Measurements from ENCODE around the gene OTOGL. TPM values are rescaled to one million over a fixed set of nuclear protein-coding genes. Genes with fewer than 3 reads are reported as not detected.
A peak's percentile ranks its signal among the peaks of the same experiment; 100 is the strongest.

OTOGL gene
- total RNA-seq, 3 donors from 2014 or later: 0.10 to 0.66 (median 0.61) TPM

DNA sequence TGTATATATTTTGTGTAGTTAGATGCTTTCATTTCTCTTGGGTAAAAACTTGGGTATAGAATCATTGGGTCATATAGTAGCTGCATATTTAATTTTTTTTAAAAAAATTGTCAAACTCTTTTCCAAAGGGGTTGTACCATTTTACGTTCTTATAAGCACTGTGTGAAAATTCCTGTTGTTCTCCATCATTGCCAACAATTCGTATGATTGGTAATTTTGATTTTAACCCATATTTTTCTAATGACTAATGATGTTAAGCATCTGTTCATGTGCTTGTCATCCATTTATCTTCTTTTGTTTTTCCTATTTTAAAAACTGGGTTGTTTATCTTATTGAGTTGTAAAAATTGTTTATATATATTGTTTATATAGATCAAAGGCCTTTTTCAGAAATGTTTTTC is 77.4 kb downstream of the OTOGL start:
- intact Hi-C loops (cut with DNase I, micrococcal nuclease): no loop called here
- ATAC-seq: no peak

DNA sequence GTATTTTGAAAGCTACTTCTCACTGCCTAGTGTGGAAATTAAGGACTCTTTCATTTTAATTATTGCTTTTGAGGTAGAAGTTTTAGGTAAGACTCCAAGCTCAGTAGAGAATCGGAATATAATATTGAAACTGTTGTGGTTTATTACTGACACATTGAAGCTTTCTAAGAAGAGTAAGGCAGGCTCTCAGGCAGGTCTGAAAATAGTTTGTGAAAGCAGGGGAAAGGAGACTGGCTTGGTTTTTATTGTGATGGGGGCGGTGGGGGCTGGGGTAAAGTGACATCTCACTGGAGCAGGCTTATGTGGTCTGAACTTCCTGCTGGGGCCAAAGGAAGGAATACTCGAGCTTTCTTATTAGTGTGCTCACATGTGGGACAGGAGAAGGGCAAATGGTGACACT is 79.5 kb downstream of the OTOGL start:
- no peak for DNase-seq

More for the DNA sequence above, 77.4 kb downstream of the OTOGL start:
- DNase-seq: no peak
- Histone ChIP-seq H3K4me3 (no peak overlapping the region), H3K4me1 (ENCODE audit: low read depth) (no peaks in the 10 kb centered on the region), H3K9me3 (no peaks in the 10 kb centered on the region), H3K36me3 (ENCODE audit: low read depth) (no peaks in the 10 kb centered on the region)
- TF ChIP-seq, protein P1, sequence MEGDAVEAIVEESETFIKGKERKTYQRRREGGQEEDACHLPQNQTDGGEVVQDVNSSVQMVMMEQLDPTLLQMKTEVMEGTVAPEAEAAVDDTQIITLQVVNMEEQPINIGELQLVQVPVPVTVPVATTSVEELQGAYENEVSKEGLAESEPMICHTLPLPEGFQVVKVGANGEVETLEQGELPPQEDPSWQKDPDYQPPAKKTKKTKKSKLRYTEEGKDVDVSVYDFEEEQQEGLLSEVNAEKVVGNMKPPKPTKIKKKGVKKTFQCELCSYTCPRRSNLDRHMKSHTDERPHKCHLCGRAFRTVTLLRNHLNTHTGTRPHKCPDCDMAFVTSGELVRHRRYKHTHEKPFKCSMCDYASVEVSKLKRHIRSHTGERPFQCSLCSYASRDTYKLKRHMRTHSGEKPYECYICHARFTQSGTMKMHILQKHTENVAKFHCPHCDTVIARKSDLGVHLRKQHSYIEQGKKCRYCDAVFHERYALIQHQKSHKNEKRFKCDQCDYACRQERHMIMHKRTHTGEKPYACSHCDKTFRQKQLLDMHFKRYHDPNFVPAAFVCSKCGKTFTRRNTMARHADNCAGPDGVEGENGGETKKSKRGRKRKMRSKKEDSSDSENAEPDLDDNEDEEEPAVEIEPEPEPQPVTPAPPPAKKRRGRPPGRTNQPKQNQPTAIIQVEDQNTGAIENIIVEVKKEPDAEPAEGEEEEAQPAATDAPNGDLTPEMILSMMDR (IDR thresholded peaks at IDR 0.05): no peak

DNA sequence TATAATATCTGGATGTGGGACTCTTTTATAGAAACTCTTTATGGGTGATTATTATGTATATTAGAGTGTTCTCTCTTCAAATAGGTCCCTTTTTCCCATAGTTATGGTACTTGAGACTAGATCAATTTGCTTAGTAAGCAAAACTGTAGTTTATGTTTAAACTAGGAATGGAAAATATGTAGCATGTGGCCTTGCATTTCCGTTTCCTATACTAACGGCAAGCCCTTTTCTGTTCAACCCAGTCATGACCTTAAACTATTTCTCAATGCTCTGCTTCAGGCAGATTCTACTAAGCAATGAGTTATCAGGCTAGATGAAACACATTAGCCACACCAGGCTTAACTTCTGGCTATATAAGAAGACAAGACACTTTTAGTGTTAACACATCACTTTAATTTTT is 84.6 kb downstream of the OTOGL start:
- H3K9me3 ChIP-seq: no peaks in the 10 kb centered on the region
- intact Hi-C loops (cut with DNase I, micrococcal nuclease): no loop called here
- H3K4me3 ChIP-seq: no peak overlapping the region
- H3K36me3 ChIP-seq (ENCODE audit: low read depth): no peaks in the 10 kb centered on the region
- ATAC-seq (no peak), DNase-seq (no peak)
- H3K4me1 ChIP-seq (ENCODE audit: low read depth): no peaks in the 10 kb centered on the region
- TF ChIP-seq, protein P1 (IDR thresholded peaks at IDR 0.05): no peak

More for the DNA sequence above, 79.5 kb downstream of the OTOGL start:
- no peaks in the 10 kb centered on the region for H3K4me1 ChIP-seq (ENCODE audit: low read depth)
- ATAC-seq: no peak
- no peak overlapping the region for H3K4me3 ChIP-seq
- TF ChIP-seq, protein P1 (IDR thresholded peaks at IDR 0.05): no peak
- no peaks in the 10 kb centered on the region for H3K36me3 ChIP-seq (ENCODE audit: low read depth)
- H3K9me3 ChIP-seq: no peaks in the 10 kb centered on the region
- intact Hi-C loops (cut with DNase I, micrococcal nuclease): no loop called here

DNA sequence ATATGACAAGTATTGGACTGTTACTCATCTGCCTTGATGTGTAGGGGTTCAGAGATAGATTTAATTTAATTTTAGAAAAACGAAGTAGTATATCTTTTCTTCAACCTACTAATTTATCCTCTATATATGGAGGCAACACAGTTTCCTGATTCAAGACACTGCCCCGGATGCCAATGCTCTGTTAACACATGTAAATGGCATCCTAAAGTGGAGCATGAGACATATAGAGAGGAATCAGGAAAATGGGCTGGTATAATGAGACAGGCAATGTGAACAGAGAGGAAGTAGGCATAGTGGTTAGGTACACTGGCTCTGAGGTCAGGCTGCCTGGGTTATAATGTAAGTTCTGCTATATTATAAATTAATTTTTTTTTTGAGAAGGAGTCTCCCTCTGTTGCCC is 85.6 kb downstream of the OTOGL start:
- no peak for ATAC-seq
- Histone ChIP-seq H3K4me3 (no peak overlapping the region), H3K9me3 (no peaks in the 10 kb centered on the region), H3K36me3 (ENCODE audit: low read depth) (no peaks in the 10 kb centered on the region), H3K4me1 (ENCODE audit: low read depth) (no peaks in the 10 kb centered on the region)
- intact Hi-C loops (cut with DNase I, micrococcal nuclease): no loop called here
- TF ChIP-seq, protein P1 (IDR thresholded peaks at IDR 0.05): no peak
- DNase-seq: no peak

DNA sequence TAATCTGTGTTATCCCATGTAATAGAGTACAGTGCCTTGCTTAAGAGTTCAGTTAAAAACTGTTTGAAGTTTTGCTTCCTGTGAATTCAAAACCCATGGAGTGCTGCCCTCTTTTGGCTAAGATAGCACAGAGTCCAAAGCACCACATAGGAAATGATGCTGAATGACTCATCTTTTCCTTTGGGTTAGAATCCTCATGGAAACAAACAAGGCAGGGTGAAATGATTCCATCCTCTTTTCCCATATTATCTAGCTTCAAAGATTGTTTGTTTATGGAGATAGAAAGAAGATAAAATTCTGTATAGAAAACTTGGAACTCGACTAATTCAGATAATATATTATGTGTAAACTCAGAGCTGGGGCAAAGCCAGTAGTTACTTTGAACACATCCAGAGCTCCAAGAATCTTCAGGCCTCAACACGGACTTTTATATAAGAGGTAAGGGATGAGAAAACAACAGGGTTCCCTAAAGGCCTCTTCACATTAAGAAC is 87.4 kb downstream of the OTOGL start:
- intact Hi-C loops (cut with DNase I, micrococcal nuclease): no loop called here
- DNase-seq: peak in 1 of 3 donors; percentile 60
- Histone ChIP-seq H3K4me3 (no peak overlapping the region), H3K4me1 (ENCODE audit: low read depth) (no peaks in the 10 kb centered on the region), H3K36me3 (ENCODE audit: low read depth) (no peaks in the 10 kb centered on the region), H3K9me3 (no peaks in the 10 kb centered on the region)
- TF ChIP-seq, protein P1 (IDR thresholded peaks at IDR 0.05): peak; percentile 39
- peak; percentile 85 for ATAC-seq

DNA sequence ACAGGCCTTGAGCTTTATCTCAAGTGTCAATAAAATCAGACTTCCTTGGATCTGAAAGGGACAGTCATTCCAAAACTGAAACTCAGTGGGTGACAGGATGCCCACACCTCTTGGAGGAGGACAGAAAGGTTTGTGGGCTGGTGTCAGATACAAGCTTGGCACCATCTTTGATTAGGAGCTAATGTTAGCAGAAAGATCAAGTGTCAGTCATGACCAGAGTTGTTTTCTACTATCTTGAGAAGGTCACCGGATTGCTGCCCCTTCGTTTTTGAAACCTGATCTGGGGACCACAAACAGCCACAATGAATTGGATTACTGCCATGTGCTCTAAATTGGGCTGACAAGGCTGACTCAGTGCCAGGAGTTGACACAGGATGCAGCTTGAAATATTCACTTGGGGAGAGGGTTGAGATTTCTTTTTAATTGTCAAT is 88.3 kb downstream of the OTOGL start:
- TF ChIP-seq, protein P1 (IDR thresholded peaks at IDR 0.05): no peak
- Histone ChIP-seq H3K4me3 (no peak overlapping the region), H3K36me3 (ENCODE audit: low read depth) (no peaks in the 10 kb centered on the region), H3K9me3 (no peaks in the 10 kb centered on the region), H3K4me1 (ENCODE audit: low read depth) (no peaks in the 10 kb centered on the region)
- DNase-seq (peak in 1 of 3 donors; percentile 12), ATAC-seq (no peak)
- intact Hi-C loops (cut with DNase I, micrococcal nuclease): no loop called here

Data from mucosa of descending colon (tissue), 3 donors.